CD4-positive, alpha-beta T cell treated with Interleukin-12 subunit alpha and Interleukin-12 subunit beta, for 1 hour (primary cell): ENCODE data around the gene LIFR.
A peak's percentile ranks its signal among the peaks of the same experiment; 100 is the strongest.
"Not testable (repeated sequence)": the region's sequence is repeated elsewhere in the genome, so short reads cannot be mapped to it uniquely, and the experiment has no call there.

Source experiments
- DNase-seq: peaks from one replicate; pipeline ENCODE4 v3.0.0-alpha.2; 2020

LIFR gene

GRCh38 chr5:38556599-38557307 is at the start of gene LIFR:
Gene LIFR (minus strand): TSS chr5:38556646. CDS start chr5:38530647, 25,999 bp downstream.
- DNase-seq: peak; percentile 40

GRCh38 chr5:38605610-38606009 is 49.2 kb upstream of the LIFR start:
- no peak for DNase-seq

- no peak for DNase-seq
Measured at GRCh38 chr5:38603691-38604090, 47.2 kb upstream of the LIFR start.

GRCh38 chr5:38602641-38603040 is 46.2 kb upstream of the LIFR start:
- DNase-seq: no peak

GRCh38 chr5:38601863-38602298 is 45.4 kb upstream of the LIFR start:
- DNase-seq: no peak

GRCh38 chr5:38601133-38601862 is 44.9 kb upstream of the LIFR start:
- no peak for DNase-seq

- no peak for DNase-seq
Measured at GRCh38 chr5:38600329-38601045, 44.0 kb upstream of the LIFR start.

GRCh38 chr5:38599751-38600150 is 43.3 kb upstream of the LIFR start:
- not testable (repeated sequence) for DNase-seq

- no peak for DNase-seq
Measured at GRCh38 chr5:38598994-38599617, 42.7 kb upstream of the LIFR start.

GRCh38 chr5:38598296-38598993 is 42.0 kb upstream of the LIFR start:
- no peak for DNase-seq

GRCh38 chr5:38596981-38597380 is 40.5 kb upstream of the LIFR start:
- DNase-seq: no peak

GRCh38 chr5:38595132-38595745 is 38.8 kb upstream of the LIFR start:
- no peak for DNase-seq

GRCh38 chr5:38593959-38594358 is 37.5 kb upstream of the LIFR start:
- no peak for DNase-seq

- no peak for DNase-seq
Measured at GRCh38 chr5:38591523-38591849, 35.0 kb upstream of the LIFR start.

GRCh38 chr5:38590838-38591522 is 34.5 kb upstream of the LIFR start:
- no peak for DNase-seq

- DNase-seq: no peak
Measured at GRCh38 chr5:38589629-38590028, 33.2 kb upstream of the LIFR start.

- no peak for DNase-seq
Measured at GRCh38 chr5:38585816-38586215, 29.4 kb upstream of the LIFR start.

GRCh38 chr5:38583500-38583899 is 27.1 kb upstream of the LIFR start:
- no peak for DNase-seq

- no peak for DNase-seq
Measured at GRCh38 chr5:38582975-38583319, 26.5 kb upstream of the LIFR start.

GRCh38 chr5:38582293-38582974 is 26.0 kb upstream of the LIFR start:
- DNase-seq: no peak

- no peak for DNase-seq
Measured at GRCh38 chr5:38581597-38581996, 25.2 kb upstream of the LIFR start.
